DLD1 (cell line): ENCODE data around the gene EFCAB13.

Experiments used
- in situ Hi-C: cut with HindIII; loops from 2 replicates; pipeline ENCODE4 v1.10.0; 2017; ENCODE audit warnings: low sequenced_read_pairs

The EFCAB13 gene

GRCh38 chr17:47291242-47291873 is 32.4 kb upstream of the EFCAB13 start:
- in situ Hi-C loops, result no loop called here

- in situ Hi-C loops, result no loop called here
Measured at GRCh38 chr17:47292206-47292605, 31.5 kb upstream of the EFCAB13 start.

GRCh38 chr17:47295037-47295873 is 28.5 kb upstream of the EFCAB13 start:
- in situ Hi-C loops, result no loop called here

GRCh38 chr17:47295874-47296255 is 27.9 kb upstream of the EFCAB13 start:
- in situ Hi-C loops, result no loop called here

GRCh38 chr17:47297661-47298400 is 25.9 kb upstream of the EFCAB13 start:
- in situ Hi-C loops, result no loop called here

- in situ Hi-C loops, result no loop called here
Measured at GRCh38 chr17:47298712-47299111, 25.0 kb upstream of the EFCAB13 start.

GRCh38 chr17:47299239-47299910 is 24.4 kb upstream of the EFCAB13 start:
- in situ Hi-C loops, result no loop called here

- in situ Hi-C loops, result no loop called here
Measured at GRCh38 chr17:47300718-47301117, 23.0 kb upstream of the EFCAB13 start.

GRCh38 chr17:47301161-47301560 is 22.6 kb upstream of the EFCAB13 start:
- in situ Hi-C loops, result no loop called here

- in situ Hi-C loops, result no loop called here
Measured at GRCh38 chr17:47301831-47302230, 21.9 kb upstream of the EFCAB13 start.

GRCh38 chr17:47304186-47304585 is 19.6 kb upstream of the EFCAB13 start:
- in situ Hi-C loops, result no loop called here

GRCh38 chr17:47305302-47305923 is 18.3 kb upstream of the EFCAB13 start:
- in situ Hi-C loops, result no loop called here

- in situ Hi-C loops, result no loop called here
Measured at GRCh38 chr17:47310186-47310733, 13.5 kb upstream of the EFCAB13 start.

- in situ Hi-C loops, result no loop called here
Measured at GRCh38 chr17:47311420-47311819, 12.3 kb upstream of the EFCAB13 start.

GRCh38 chr17:47315451-47316266 is 8.1 kb upstream of the EFCAB13 start:
- in situ Hi-C loops, result no loop called here

- in situ Hi-C loops, result no loop called here
Measured at GRCh38 chr17:47316311-47316710, 7.4 kb upstream of the EFCAB13 start.

- in situ Hi-C loops, result no loop called here
Measured at GRCh38 chr17:47317119-47317518, 6.6 kb upstream of the EFCAB13 start.

GRCh38 chr17:47318197-47318918 is 5.4 kb upstream of the EFCAB13 start:
- in situ Hi-C loops, result no loop called here
